Nephron (organoid): ENCODE results near the gene OR4B1.

Source experiments
- H3K27ac Mint-ChIP-seq, 3 experiments: 2 replicates each; pipeline ENCODE4 v1.8.0; 2020; ENCODE audit warnings: mixed read lengths in 3 of 3, mild to moderate bottlenecking in 2 of 3, moderate library complexity in 1 of 3
- H3K27me3 Mint-ChIP-seq: 2 replicates; pipeline ENCODE4 v1.8.0; 2021; ENCODE audit warnings: low read depth, mild to moderate bottlenecking, moderate library complexity, mixed read lengths
- H3K36me3 Mint-ChIP-seq: 2 replicates; pipeline ENCODE4 v1.8.0; 2020; ENCODE audit warnings: low read depth, mixed read lengths
- H3K4me1 Mint-ChIP-seq: 2 replicates; pipeline ENCODE4 v1.8.0; 2020; ENCODE audit warnings: mixed read lengths
- H3K4me3 Mint-ChIP-seq, 3 experiments: 2 replicates each; pipeline ENCODE4 v1.8.0; 2020; ENCODE audit warnings: mild to moderate bottlenecking in 3 of 3, mixed read lengths in 3 of 3, moderate library complexity in 2 of 3
- H3K9me3 Mint-ChIP-seq: 2 replicates; pipeline ENCODE4 v1.8.0; 2020; ENCODE audit warnings: mixed read lengths
- TF ChIP-seq, protein P1 (sequence below), 3 experiments: fragments of 200-600 bp; sonication (generic); IDR thresholded peaks; one replicate each; pipeline ENCODE4 v1.5.0; 2021; ENCODE audit warnings: antibody characterized with exemption in 3 of 3; ENCODE audit not compliant: unreplicated experiment in 3 of 3

Gene OR4B1

GRCh38 chr11:48170241-48171233 lies 46.1 kb upstream of the OR4B1 start:
- Mint-ChIP-seq H3K4me3 (no peak overlapping the region), H3K27me3 (no peaks in the 10 kb centered on the region), H3K27ac (peak overlapping the region; percentile 80 to 92 (median 87)), H3K9me3 (no peaks in the 10 kb centered on the region), H3K36me3 (peaks cover 26% of the 10 kb centered on the region), H3K4me1 (peaks cover 37% of the 10 kb centered on the region)
- TF ChIP-seq, protein P1, sequence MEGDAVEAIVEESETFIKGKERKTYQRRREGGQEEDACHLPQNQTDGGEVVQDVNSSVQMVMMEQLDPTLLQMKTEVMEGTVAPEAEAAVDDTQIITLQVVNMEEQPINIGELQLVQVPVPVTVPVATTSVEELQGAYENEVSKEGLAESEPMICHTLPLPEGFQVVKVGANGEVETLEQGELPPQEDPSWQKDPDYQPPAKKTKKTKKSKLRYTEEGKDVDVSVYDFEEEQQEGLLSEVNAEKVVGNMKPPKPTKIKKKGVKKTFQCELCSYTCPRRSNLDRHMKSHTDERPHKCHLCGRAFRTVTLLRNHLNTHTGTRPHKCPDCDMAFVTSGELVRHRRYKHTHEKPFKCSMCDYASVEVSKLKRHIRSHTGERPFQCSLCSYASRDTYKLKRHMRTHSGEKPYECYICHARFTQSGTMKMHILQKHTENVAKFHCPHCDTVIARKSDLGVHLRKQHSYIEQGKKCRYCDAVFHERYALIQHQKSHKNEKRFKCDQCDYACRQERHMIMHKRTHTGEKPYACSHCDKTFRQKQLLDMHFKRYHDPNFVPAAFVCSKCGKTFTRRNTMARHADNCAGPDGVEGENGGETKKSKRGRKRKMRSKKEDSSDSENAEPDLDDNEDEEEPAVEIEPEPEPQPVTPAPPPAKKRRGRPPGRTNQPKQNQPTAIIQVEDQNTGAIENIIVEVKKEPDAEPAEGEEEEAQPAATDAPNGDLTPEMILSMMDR (IDR thresholded peaks at IDR 0.05; ENCODE audit: unreplicated experiment in 3 of 3) = no peak

DNA sequence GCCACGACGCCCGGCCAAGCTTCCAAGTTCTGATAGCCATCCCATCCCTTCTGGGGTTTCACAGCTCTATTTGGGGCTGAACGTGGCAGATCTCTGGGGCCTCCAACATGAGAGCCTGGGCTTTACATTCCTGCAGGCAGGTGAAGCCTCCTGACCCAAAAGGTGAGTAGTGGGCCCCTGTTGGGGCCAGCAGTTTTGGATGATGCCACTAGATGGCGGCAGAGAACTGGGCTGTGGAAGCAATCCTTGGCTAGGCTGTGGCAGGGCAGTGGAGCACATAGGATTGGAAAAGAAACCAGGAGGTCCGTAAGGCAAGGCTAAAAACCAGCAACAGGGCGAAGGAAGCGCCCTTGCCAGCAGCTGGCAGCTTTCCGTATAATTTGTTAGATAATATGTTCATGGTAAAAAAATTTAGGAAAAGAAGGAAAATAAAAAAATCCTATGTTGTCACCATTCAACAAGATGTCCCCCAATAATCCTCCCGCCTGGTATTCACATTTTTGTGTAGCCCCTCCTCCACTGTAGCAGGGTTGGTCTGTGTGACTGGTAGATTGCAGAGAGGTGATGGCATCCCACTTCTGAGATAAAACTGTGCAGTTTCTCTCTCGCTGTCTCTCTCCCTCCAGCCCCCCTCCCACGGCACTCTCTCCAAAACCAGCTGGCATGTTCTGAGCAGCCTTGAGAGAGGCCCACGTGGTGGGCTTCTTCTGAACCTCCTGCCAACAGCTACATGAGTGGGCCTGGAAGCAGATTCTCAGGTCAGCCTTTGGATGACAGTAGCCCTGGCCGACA lies 43.6 kb upstream of the OR4B1 start:
- TF ChIP-seq, protein P1 (IDR thresholded peaks at IDR 0.05; ENCODE audit: unreplicated experiment in 3 of 3) = peak; percentile 77 to 92 (median 87)
- Mint-ChIP-seq H3K4me3 (peak overlapping the region in 2 of 3 experiments; percentile 16 to 28), H3K4me1 (peaks cover 37% of the 10 kb centered on the region), H3K9me3 (no peaks in the 10 kb centered on the region), H3K36me3 (peaks cover 7% of the 10 kb centered on the region), H3K27me3 (no peaks in the 10 kb centered on the region), H3K27ac (peak overlapping the region in 2 of 3 experiments; percentile 21 to 31)

DNA sequence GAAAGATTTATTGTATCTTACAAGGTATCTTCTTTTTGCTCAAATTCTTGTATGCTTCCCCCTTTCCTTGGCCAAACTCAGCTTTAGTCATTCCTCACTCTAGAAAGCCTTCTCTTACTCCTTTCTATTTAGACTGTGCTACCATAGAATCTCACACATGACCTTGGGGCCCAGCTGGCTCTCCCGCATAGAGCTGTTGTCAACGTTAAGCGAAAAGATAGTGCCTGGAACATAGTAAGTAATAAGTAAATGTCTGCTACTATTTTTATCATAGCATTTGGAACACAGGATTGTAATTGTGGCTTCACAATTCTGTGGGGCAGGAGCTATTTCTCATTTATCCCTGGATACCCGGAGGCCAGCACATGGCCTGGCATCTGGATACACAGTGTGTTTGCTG lies 38.9 kb upstream of the OR4B1 start:
- Mint-ChIP-seq H3K9me3 (peaks cover 8% of the 10 kb centered on the region), H3K4me3 (no peak overlapping the region), H3K27ac (no peak overlapping the region), H3K27me3 (no peaks in the 10 kb centered on the region), H3K36me3 (no peaks in the 10 kb centered on the region), H3K4me1 (peaks cover 8% of the 10 kb centered on the region)
- TF ChIP-seq, protein P1 (IDR thresholded peaks at IDR 0.05; ENCODE audit: unreplicated experiment in 3 of 3) = no peak

- H3K36me3 Mint-ChIP-seq = no peaks in the 10 kb centered on the region
- no peak overlapping the region for H3K4me3 Mint-ChIP-seq
- peaks cover 11% of the 10 kb centered on the region for H3K9me3 Mint-ChIP-seq
- H3K4me1 Mint-ChIP-seq = no peaks in the 10 kb centered on the region
- TF ChIP-seq, protein P1 (IDR thresholded peaks at IDR 0.05; ENCODE audit: unreplicated experiment in 3 of 3) = no peak
- H3K27me3 Mint-ChIP-seq = no peaks in the 10 kb centered on the region
- no peak overlapping the region for H3K27ac Mint-ChIP-seq
These were observed 36.0 kb upstream of the OR4B1 start for GRCh38 chr11:48180627-48181026.

DNA sequence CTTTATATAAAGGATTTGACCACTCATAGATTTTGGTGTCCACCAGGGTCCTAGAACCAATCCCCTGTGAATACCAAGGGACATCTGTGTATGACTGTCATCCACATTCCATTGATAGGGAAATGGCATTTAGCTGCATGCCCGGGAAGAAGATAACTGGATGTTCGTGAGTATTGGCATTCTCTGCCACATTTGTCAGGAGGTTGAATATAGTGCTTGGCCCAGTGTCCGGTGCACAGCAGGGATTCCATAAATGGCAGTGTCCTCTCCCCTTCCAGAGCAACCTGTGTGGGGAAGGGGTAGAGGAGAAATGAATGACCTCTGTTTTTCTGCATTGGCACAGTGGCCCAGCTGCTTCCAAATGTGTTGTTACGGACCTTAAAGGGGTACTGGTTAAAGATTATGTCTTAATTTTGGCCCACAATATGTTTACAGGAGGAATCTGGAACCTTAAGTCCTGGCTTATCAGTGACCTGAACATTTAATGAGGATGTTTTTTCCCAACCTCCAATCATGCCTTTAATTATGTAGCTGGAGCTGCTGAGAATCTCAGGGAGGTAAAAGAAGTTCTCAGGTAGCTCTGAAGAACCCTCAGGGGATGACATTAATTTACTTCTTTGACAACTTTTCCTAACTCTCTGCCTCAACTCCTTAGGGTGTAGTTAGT lies 33.6 kb upstream of the OR4B1 start:
- Mint-ChIP-seq H3K27ac (no peak overlapping the region), H3K4me3 (no peak overlapping the region), H3K4me1 (no peaks in the 10 kb centered on the region), H3K27me3 (no peaks in the 10 kb centered on the region), H3K9me3 (peaks cover 11% of the 10 kb centered on the region), H3K36me3 (no peaks in the 10 kb centered on the region)
- TF ChIP-seq, protein P1 (IDR thresholded peaks at IDR 0.05; ENCODE audit: unreplicated experiment in 3 of 3) = no peak
